ENCODE data around the gene NANOS3. TPM values are rescaled to one million over a fixed set of nuclear protein-coding genes. Genes with fewer than 3 reads are reported as not detected.
A peak's percentile ranks its signal among the peaks of the same experiment; 100 is the strongest.

NANOS3 gene
- total RNA-seq, 1 donor from 2014 or later = 0.69 TPM

DNA sequence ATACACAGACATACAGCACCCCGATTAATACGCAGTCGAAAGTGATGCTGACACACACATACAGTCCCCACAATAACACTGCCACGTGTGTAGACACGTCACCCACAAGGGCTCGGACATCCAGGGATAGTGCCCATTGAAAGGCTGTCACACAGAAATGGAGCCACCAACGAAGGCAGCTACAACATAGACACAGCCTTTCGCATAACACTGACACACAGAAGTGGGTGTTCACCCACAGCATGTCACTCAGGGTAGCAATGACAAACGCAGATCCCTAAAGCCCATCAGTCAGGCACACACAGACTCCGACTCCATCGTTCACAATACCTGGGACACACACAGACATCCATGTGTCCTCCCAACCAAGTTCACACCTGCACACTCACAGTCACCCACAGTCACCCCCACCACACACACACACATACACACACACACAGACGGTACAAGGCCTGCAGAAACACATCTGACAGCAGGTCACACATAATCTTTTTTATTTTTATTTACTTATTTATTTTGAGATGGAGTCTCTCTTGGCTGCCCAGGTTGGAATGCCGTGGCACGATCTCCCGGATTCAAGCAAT lies 10.4 kb upstream of the NANOS3 start:
- DNase-seq (ENCODE audit: low spot score) = no peak
- Mint-ChIP-seq H3K4me3 (ENCODE audit: unreplicated experiment) (peak overlapping the region; percentile 91), H3K27ac (ENCODE audit: unreplicated experiment) (peak overlapping the region; percentile 72), H3K9me3 (ENCODE audit: unreplicated experiment) (no peaks in the 10 kb centered on the region), H3K27me3 (ENCODE audit: unreplicated experiment) (peaks cover 25% of the 10 kb centered on the region), H3K4me1 (ENCODE audit: unreplicated experiment) (peaks cover 13% of the 10 kb centered on the region), H3K36me3 (ENCODE audit: low read depth, unreplicated experiment) (peaks cover 10% of the 10 kb centered on the region)
- TF ChIP-seq, protein P1, sequence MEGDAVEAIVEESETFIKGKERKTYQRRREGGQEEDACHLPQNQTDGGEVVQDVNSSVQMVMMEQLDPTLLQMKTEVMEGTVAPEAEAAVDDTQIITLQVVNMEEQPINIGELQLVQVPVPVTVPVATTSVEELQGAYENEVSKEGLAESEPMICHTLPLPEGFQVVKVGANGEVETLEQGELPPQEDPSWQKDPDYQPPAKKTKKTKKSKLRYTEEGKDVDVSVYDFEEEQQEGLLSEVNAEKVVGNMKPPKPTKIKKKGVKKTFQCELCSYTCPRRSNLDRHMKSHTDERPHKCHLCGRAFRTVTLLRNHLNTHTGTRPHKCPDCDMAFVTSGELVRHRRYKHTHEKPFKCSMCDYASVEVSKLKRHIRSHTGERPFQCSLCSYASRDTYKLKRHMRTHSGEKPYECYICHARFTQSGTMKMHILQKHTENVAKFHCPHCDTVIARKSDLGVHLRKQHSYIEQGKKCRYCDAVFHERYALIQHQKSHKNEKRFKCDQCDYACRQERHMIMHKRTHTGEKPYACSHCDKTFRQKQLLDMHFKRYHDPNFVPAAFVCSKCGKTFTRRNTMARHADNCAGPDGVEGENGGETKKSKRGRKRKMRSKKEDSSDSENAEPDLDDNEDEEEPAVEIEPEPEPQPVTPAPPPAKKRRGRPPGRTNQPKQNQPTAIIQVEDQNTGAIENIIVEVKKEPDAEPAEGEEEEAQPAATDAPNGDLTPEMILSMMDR (IDR thresholded peaks at IDR 0.05; ENCODE audit: unreplicated experiment) = no peak

DNA sequence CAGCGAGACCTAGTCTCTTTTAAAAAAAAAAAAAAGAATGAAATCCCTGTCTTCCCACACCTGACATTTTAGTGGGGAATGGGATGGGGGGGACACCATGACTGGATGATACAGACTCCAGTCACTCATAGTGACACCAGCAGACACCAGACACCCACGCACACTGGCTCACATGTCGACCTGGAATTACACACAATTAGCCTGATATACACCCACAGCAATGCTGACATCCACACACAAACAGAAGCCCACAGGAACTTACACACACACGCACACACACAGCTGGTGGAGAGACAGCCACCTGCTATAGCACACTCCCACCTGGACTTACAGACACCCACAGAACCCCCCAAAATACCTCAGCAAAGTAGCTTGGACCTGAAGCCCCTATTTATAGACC lies 8.3 kb upstream of the NANOS3 start:
- H3K4me1 Mint-ChIP-seq (ENCODE audit: unreplicated experiment) = peaks cover 7% of the 10 kb centered on the region
- no peak overlapping the region for H3K4me3 Mint-ChIP-seq (ENCODE audit: unreplicated experiment)
- H3K36me3 Mint-ChIP-seq (ENCODE audit: low read depth, unreplicated experiment) = peaks cover 10% of the 10 kb centered on the region
- no peaks in the 10 kb centered on the region for H3K9me3 Mint-ChIP-seq (ENCODE audit: unreplicated experiment)
- peak overlapping the region; percentile 16 for H3K27ac Mint-ChIP-seq (ENCODE audit: unreplicated experiment)
- DNase-seq (ENCODE audit: low spot score) = no peak
- TF ChIP-seq, protein P1 (IDR thresholded peaks at IDR 0.05; ENCODE audit: unreplicated experiment) = no peak
- peaks cover 23% of the 10 kb centered on the region for H3K27me3 Mint-ChIP-seq (ENCODE audit: unreplicated experiment)

DNA sequence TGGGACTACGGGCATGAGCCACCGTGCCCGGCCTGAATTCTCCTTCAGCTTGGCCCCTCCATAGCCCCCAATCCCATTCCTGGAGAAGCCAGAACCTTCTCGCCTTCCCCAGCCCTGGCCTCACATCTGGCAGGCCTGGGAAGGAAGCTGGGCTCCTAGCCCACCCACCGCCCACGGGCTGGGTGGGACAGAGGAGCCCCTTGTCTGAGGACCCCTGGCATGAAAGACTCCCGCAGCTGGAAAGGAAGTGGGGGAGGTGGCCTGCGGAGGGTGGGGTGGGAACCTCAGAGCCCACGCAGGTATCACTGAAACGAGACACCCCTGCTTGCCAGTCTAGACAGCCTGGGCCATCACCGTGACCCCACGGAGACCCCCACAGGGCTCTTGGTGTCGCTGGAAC lies 7.7 kb upstream of the NANOS3 start:
- H3K36me3 Mint-ChIP-seq (ENCODE audit: low read depth, unreplicated experiment) = peaks cover 9% of the 10 kb centered on the region
- no peak for DNase-seq (ENCODE audit: low spot score)
- H3K4me3 Mint-ChIP-seq (ENCODE audit: unreplicated experiment) = no peak overlapping the region
- peaks cover 10% of the 10 kb centered on the region for H3K4me1 Mint-ChIP-seq (ENCODE audit: unreplicated experiment)
- peaks cover 22% of the 10 kb centered on the region for H3K27me3 Mint-ChIP-seq (ENCODE audit: unreplicated experiment)
- H3K27ac Mint-ChIP-seq (ENCODE audit: unreplicated experiment) = no peak overlapping the region
- no peaks in the 10 kb centered on the region for H3K9me3 Mint-ChIP-seq (ENCODE audit: unreplicated experiment)
- TF ChIP-seq, protein P1 (IDR thresholded peaks at IDR 0.05; ENCODE audit: unreplicated experiment) = no peak

DNA sequence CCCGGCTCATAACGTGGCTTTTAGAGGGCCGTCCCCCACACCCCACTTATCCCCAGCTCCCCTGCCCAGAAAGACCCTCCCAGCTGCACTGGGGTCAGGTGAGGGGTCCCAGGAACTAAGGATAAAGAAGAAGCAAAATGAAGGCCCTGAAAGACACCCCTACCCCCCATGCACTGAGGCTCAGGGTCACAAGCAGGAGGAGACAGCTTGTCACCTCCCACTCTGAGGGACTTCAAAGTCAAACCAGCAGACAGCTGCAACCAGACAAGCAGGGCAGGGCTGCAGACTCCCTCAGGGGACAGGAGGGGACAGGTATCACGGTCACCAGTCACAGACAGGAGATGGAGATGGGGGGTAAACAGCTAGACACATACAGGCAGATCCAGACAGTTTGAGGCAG lies 6.1 kb upstream of the NANOS3 start:
- peaks cover 6% of the 10 kb centered on the region for H3K36me3 Mint-ChIP-seq (ENCODE audit: low read depth, unreplicated experiment)
- TF ChIP-seq, protein P1 (IDR thresholded peaks at IDR 0.05; ENCODE audit: unreplicated experiment) = no peak
- H3K4me3 Mint-ChIP-seq (ENCODE audit: unreplicated experiment) = no peak overlapping the region
- H3K27me3 Mint-ChIP-seq (ENCODE audit: unreplicated experiment) = peaks cover 20% of the 10 kb centered on the region
- no peaks in the 10 kb centered on the region for H3K9me3 Mint-ChIP-seq (ENCODE audit: unreplicated experiment)
- no peak for DNase-seq (ENCODE audit: low spot score)
- H3K4me1 Mint-ChIP-seq (ENCODE audit: unreplicated experiment) = peaks cover 12% of the 10 kb centered on the region
- H3K27ac Mint-ChIP-seq (ENCODE audit: unreplicated experiment) = no peak overlapping the region

DNA sequence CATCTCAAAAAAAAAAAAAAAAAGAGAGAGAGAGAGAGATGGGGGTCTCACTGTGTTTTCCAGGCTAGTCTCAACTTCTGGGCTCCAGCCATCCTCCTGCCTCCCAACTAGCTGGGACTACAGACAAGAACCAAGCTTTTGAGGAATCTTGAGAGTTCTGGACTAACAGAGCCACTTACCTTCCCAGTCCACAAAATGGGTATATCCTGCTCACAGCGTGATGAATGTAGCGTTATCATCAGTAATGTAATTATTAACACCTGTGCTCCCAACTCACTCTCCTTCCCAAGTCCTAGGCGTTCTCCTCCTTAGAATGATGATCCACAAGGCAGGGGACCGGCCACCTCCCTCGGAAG lies 4.6 kb upstream of the NANOS3 start:
- peak overlapping the region; percentile 85 for H3K4me3 Mint-ChIP-seq (ENCODE audit: unreplicated experiment)
- TF ChIP-seq, protein P1 (IDR thresholded peaks at IDR 0.05; ENCODE audit: unreplicated experiment) = no peak
- no peak for DNase-seq (ENCODE audit: low spot score)
- H3K27me3 Mint-ChIP-seq (ENCODE audit: unreplicated experiment) = peaks cover 16% of the 10 kb centered on the region
- H3K9me3 Mint-ChIP-seq (ENCODE audit: unreplicated experiment) = no peaks in the 10 kb centered on the region
- H3K4me1 Mint-ChIP-seq (ENCODE audit: unreplicated experiment) = peaks cover 5% of the 10 kb centered on the region
- no peaks in the 10 kb centered on the region for H3K36me3 Mint-ChIP-seq (ENCODE audit: low read depth, unreplicated experiment)
- H3K27ac Mint-ChIP-seq (ENCODE audit: unreplicated experiment) = no peak overlapping the region

Data from endothelial cell (in vitro differentiated cells).